OCI-LY3 (cell line): Measurements from ENCODE around the gene YY1.
"Not testable (repeated sequence)": the region's sequence is repeated elsewhere in the genome, so short reads cannot be mapped to it uniquely, and the experiment has no call there.

Experiments used
- H2AFZ ChIP-seq: fragments of 200-600, 300-600 bp; shearing (Covaris generic); 2 replicates; pipeline ENCODE4 v1.6.0; 2014; ENCODE audit warnings: antibody characterized with exemption, low read depth, low read length
- H3K27ac ChIP-seq: fragments of 200-600, 300-600 bp; sonication (generic); 2 replicates; pipeline ENCODE4 v1.5.1; 2014; ENCODE audit warnings: mild to moderate bottlenecking, low read length, moderate library complexity, mixed read lengths
- H3K27me3 ChIP-seq: fragments of 200-600, 300-600 bp; sonication (generic); 2 replicates; pipeline ENCODE4 v1.6.1; 2014; ENCODE audit warnings: low read depth, low read length, mixed read lengths
- H3K36me3 ChIP-seq: fragments of 200-600, 300-600 bp; sonication (generic); replicated peaks from 2 replicates; pipeline ENCODE3; 2014; ENCODE audit warnings: low read depth, low read length, mixed read lengths
- H3K4me1 ChIP-seq: fragments of 300-600, 200-600 bp; sonication (generic); 2 replicates; pipeline ENCODE4 v1.6.1; 2014; ENCODE audit warnings: low read length, mixed read lengths
- H3K4me2 ChIP-seq: fragments of 200-600, 300-600 bp; sonication (generic); 2 replicates; pipeline ENCODE4 v1.6.1; 2014; ENCODE audit warnings: low read length, mixed read lengths
- H3K4me3 ChIP-seq: fragments of 300-600, 200-600 bp; sonication (generic); 2 replicates; pipeline ENCODE4 v1.5.1; 2014; ENCODE audit warnings: antibody characterized with exemption, mild to moderate bottlenecking, low read length, moderate library complexity
- H3K79me2 ChIP-seq: fragments of 300-600, 200-600 bp; shearing (Covaris generic); 2 replicates; pipeline ENCODE4 v1.6.1; 2014; ENCODE audit warnings: mild to moderate bottlenecking, low read length, mixed read lengths
- H3K9ac ChIP-seq: fragments of 300-600, 200-600 bp; shearing (Covaris generic); 2 replicates; pipeline ENCODE4 v1.6.0; 2014; ENCODE audit warnings: mild to moderate bottlenecking, low read length, moderate library complexity
- H3K9me3 ChIP-seq: fragments of 200-600, 300-600 bp; shearing (Covaris generic); 2 replicates; pipeline ENCODE4 v1.6.1; 2014; ENCODE audit warnings: low read length, mixed read lengths; ENCODE audit not compliant: insufficient read depth
- H4K20me1 ChIP-seq: fragments of 200-600, 300-600 bp; sonication (generic); 2 replicates; pipeline ENCODE4 v1.6.1; 2016; ENCODE audit warnings: low read length, mixed read lengths; ENCODE audit not compliant: insufficient read depth
- EZH2phosphoT487 ChIP-seq: fragments of 200-600 bp; shearing (Covaris generic); IDR thresholded peaks from 2 replicates; pipeline ENCODE4 v1.6.1; 2018; ENCODE audit warnings: antibody characterized with exemption, mixed run types, low read depth
- TF ChIP-seq, protein P1 (sequence below): fragments of 200-600, 300-600 bp; sonication (generic); IDR thresholded peaks from 2 replicates; pipeline ENCODE4 v1.5.1; 2014; ENCODE audit warnings: antibody characterized with exemption, low read length, low read depth

The YY1 gene

DNA sequence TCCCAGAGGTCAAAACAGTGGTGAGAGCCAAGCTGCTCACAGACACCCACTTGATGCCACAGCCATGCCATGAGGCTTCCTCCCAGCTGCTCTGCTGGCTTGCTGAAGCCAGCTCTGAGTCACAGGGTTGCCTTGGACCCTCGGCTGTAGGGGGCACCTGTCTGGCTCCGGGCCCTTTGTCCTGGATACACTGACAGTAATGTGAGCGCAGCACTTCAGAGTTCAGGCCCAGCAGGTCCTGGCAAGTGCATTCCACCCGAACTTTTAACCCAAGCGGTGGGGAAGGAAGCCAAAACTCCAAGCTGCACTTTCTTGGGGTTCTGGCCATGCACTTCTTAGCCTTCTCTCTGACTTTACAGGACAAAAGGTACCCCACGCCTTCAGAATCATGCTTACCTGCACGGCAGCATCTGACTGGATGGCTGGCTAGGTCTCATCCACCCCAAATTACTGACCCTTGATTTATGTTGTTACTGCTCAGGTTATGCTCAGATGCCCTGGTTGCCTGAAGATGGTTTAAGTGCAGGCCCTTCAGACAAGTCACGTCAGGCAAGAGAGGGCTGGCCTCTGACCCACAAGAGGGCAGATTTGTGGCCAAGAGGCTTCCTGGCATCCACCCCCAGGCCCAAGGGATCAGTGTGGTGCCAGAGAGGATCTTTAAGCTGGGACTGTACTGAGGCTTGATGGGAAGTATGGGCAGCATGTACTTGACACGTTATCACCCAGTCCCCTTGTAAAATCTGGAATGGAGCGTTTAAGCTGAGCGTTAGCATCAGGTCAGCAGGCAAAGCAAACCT, 42.5 kb downstream of the YY1 start:
- Histone ChIP-seq H3K4me2 (no peak overlapping the region), H4K20me1 (peaks cover 20% of the 10 kb centered on the region), H2AFZ (no peak overlapping the region), H3K27me3 (no peaks in the 10 kb centered on the region), H3K27ac (no peak overlapping the region), H3K9ac (no peak overlapping the region), H3K36me3 (peaks cover 27% of the 10 kb centered on the region), H3K79me2 (peaks cover 58% of the 10 kb centered on the region), H3K4me1 (peaks cover 11% of the 10 kb centered on the region), H3K4me3 (no peak overlapping the region), H3K9me3 (no peaks in the 10 kb centered on the region)
- TF ChIP-seq, protein P1, sequence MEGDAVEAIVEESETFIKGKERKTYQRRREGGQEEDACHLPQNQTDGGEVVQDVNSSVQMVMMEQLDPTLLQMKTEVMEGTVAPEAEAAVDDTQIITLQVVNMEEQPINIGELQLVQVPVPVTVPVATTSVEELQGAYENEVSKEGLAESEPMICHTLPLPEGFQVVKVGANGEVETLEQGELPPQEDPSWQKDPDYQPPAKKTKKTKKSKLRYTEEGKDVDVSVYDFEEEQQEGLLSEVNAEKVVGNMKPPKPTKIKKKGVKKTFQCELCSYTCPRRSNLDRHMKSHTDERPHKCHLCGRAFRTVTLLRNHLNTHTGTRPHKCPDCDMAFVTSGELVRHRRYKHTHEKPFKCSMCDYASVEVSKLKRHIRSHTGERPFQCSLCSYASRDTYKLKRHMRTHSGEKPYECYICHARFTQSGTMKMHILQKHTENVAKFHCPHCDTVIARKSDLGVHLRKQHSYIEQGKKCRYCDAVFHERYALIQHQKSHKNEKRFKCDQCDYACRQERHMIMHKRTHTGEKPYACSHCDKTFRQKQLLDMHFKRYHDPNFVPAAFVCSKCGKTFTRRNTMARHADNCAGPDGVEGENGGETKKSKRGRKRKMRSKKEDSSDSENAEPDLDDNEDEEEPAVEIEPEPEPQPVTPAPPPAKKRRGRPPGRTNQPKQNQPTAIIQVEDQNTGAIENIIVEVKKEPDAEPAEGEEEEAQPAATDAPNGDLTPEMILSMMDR, result no peak
- TF ChIP-seq EZH2phosphoT487, result no peak

GRCh38 chr14:100282083-100282350, 43.1 kb downstream of the YY1 start:
- H4K20me1 ChIP-seq, result peaks cover 18% of the 10 kb centered on the region
- H3K4me1 ChIP-seq, result peaks cover 11% of the 10 kb centered on the region
- no peaks in the 10 kb centered on the region for H3K9me3 ChIP-seq
- no peaks in the 10 kb centered on the region for H3K27me3 ChIP-seq
- H3K27ac ChIP-seq, result no peak overlapping the region
- H3K36me3 ChIP-seq, result peaks cover 24% of the 10 kb centered on the region
- H3K9ac ChIP-seq, result no peak overlapping the region
- no peak overlapping the region for H3K4me2 ChIP-seq
- H3K4me3 ChIP-seq, result no peak overlapping the region
- TF ChIP-seq, protein P1, result no peak
- TF ChIP-seq EZH2phosphoT487, result no peak
- H3K79me2 ChIP-seq, result peaks cover 53% of the 10 kb centered on the region
- no peak overlapping the region for H2AFZ ChIP-seq

DNA sequence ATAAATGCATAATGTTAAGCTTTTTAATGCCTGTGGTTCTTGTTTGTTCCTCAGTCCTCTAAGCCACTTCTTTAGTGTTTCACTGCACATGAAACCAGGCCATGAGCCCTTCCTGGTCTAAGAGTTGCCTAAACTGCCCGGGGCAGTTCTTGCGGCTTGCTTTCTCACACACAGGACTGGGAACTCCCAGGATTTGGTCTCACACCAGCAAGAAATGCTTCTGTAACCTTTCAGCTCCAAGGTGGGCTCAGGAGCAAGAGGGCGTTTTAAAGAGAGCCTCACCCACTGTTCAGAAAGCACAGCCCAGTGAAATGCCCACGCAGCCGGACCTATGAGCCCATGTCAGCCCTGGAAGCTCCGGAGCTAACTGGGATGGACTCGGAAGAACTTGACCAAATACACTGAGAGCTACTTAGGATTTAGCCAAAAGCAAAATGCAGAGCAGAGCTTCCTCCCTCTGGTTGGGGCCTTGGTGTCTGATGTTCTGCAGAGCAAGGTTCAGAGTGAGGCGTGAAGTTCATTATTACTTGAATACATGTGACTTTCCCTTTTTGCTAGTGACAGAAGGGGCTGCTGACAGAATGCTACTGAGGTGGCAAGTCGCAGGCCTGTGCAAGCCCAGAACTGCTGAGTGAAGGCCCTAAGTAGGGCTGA, 43.9 kb downstream of the YY1 start:
- Histone ChIP-seq H4K20me1 (peaks cover 13% of the 10 kb centered on the region), H3K27ac (no peak overlapping the region), H2AFZ (no peak overlapping the region), H3K36me3 (peaks cover 19% of the 10 kb centered on the region), H3K4me2 (no peak overlapping the region), H3K27me3 (no peaks in the 10 kb centered on the region), H3K9ac (no peak overlapping the region), H3K79me2 (peaks cover 44% of the 10 kb centered on the region), H3K9me3 (no peaks in the 10 kb centered on the region), H3K4me1 (peaks cover 11% of the 10 kb centered on the region), H3K4me3 (no peak overlapping the region)
- TF ChIP-seq EZH2phosphoT487, result no peak
- TF ChIP-seq, protein P1, result no peak

DNA sequence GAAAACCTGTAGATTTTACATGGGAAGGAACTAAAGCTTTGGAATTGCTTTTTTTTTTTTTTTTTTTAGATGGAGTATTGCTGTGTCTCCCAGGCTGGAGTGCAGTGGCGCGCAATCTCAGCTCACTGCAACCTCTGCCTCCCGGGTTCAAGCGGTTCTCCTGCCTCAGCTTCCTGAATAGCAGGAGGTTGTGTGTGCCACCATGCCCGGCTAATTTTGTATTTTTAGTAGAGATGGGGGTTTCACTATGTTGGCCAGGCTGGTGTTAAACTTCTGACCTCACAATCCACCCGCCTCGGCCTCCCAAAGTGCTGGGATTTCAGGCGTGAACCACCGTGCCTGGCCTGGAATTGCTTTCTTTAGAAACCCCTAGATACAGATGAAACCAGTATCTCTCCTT, 44.5 kb downstream of the YY1 start:
- H3K4me1 ChIP-seq, result peaks cover 11% of the 10 kb centered on the region
- peaks cover 18% of the 10 kb centered on the region for H3K36me3 ChIP-seq
- H2AFZ ChIP-seq, H3K4me3 ChIP-seq, H3K27ac ChIP-seq, H3K9me3 ChIP-seq, H3K27me3 ChIP-seq, H3K9ac ChIP-seq, H3K4me2 ChIP-seq: not testable (repeated sequence)
- peaks cover 39% of the 10 kb centered on the region for H3K79me2 ChIP-seq
- H4K20me1 ChIP-seq, result peaks cover 11% of the 10 kb centered on the region
